Kidney (tissue), 14 donors: ENCODE results near the gene SUPT5H. TPM values are rescaled to one million over a fixed set of nuclear protein-coding genes. Genes with fewer than 3 reads are reported as not detected.
A peak's percentile ranks its signal among the peaks of the same experiment; 100 is the strongest.

Experiments used
- DNase-seq, 5 donors: peaks; one replicate each; pipeline ENCODE4 v3.0.0-alpha.2; 2013 to 2020
- FAIRE-seq: peaks from 2 replicates; lab custom pipeline; 2012; peaks lifted over from hg19 to GRCh38; lab: Jason Lieb, UNC
- H3K27ac ChIP-seq, 2 donors: one replicate each; pipeline ENCODE4 v1.7.0; 2013; ENCODE audit warnings: low read depth in 2 of 2, low read length in 2 of 2, inconsistent platforms in 1 of 2
- H3K27me3 ChIP-seq: one replicate; pipeline ENCODE4 v1.7.1; 2013; ENCODE audit warnings: low read length, inconsistent platforms; ENCODE audit not compliant: control insufficient read depth, insufficient read depth
- H3K36me3 ChIP-seq, 3 donors: one replicate each; pipeline versions ENCODE4 v1.7.0 to v1.7.1; 2013; ENCODE audit warnings: low read length in 3 of 3, control low read depth in 1 of 3, inconsistent platforms in 1 of 3; ENCODE audit not compliant: insufficient read depth in 3 of 3, control insufficient read depth in 2 of 3
- H3K4me1 ChIP-seq, 3 donors: one replicate each; pipeline versions ENCODE4 v1.7.0 to v1.7.1; 2013; ENCODE audit warnings: low read length in 3 of 3, inconsistent platforms in 1 of 3, low read depth in 1 of 3; ENCODE audit not compliant: control insufficient read depth in 2 of 3, insufficient read depth in 2 of 3
- H3K4me3 ChIP-seq, 3 donors: one replicate each; pipeline versions ENCODE4 v1.7.0 to v1.8.1; 2013; ENCODE audit warnings: low read length in 3 of 3, control low read depth in 1 of 3, inconsistent platforms in 1 of 3
- H3K9ac ChIP-seq, 3 donors: one replicate each; pipeline versions ENCODE4 v1.7.0 to v1.7.1; 2013; ENCODE audit warnings: low read length in 3 of 3, control low read depth in 1 of 3, inconsistent platforms in 1 of 3
- H3K9me3 ChIP-seq, 3 donors: one replicate each; pipeline versions ENCODE4 v1.7.0 to v1.7.1; 2013; ENCODE audit warnings: low read length in 3 of 3, control low read depth in 1 of 3, inconsistent platforms in 1 of 3; ENCODE audit not compliant: control insufficient read depth in 2 of 3, insufficient read depth in 1 of 3
- CTCF ChIP-seq: IDR thresholded peaks from 3 replicates; pipeline ENCODE4 v1.5.1; 2012; ENCODE audit warnings: mild to moderate bottlenecking, moderate library complexity, borderline replicate concordance; ENCODE audit not compliant: insufficient read depth; ENCODE audit errors: extremely low read depth
- intact Hi-C: fragments of 100-400 bp; cut with DNase I; formaldehyde crosslinking; loops from one replicate; pipeline ENCODE4 v1.11.1; 2022
- polyA plus RNA-seq: library from polyadenylated mRNA; stranded (reverse); fragments of 350-450 nt; fragmentation: Illumina TruSeq; extraction: RNeasy Lipid Tissue Mini Kit (QIAGEN cat#74804); gene quantifications from one replicate; pipeline ENCODE4 v1.2.3, GENCODE V29; 2014; ENCODE audit warnings: low read depth, low replicate concordance; ENCODE audit not compliant: insufficient read depth
- total RNA-seq: library from RNA; stranded (reverse); fragmentation: NEBNext Ultra II Directional; extraction: Animal tissue kit (Norgen Biotek cat#: 25700); gene quantifications from one replicate; pipeline ENCODE4 v1.2.1, GENCODE V29; 2021
- donor health status: control.
- donor health status: control.
- donor health status: control.
- donor health status: control.
- donor health status: control.
- donor health status: DM: yes; HTN: yes; CAD: no.
- donor health status: Normal renal cell carcinoma (clear cell type).

SUPT5H gene
- total and polyA plus RNA-seq, 2 donors from 2014 or later: 106 to 123 TPM

GRCh38 chr19:39413911-39414608, 31.3 kb upstream of the SUPT5H start:
- FAIRE-seq (no peak), DNase-seq (peak in 3 of 5 donors; percentile 43 to 83 (median 79))
- Histone ChIP-seq H3K4me1 (peaks cover 14 to 23% (median 15%) of the 10 kb centered on the region in 3 donors), H3K4me3 (peak overlapping the region; percentile 62 to 99 (median 80)), H3K27me3 (no peaks in the 10 kb centered on the region), H3K9ac (peak overlapping the region; percentile 33 to 65 (median 51)), H3K27ac (peak overlapping the region; percentile 47 to 86), H3K9me3 (no peaks in the 10 kb centered on the region), H3K36me3 (peaks cover 0 to 4% (median 2%) of the 10 kb centered on the region in 3 donors)
- intact Hi-C loops: no loop called here
- TF ChIP-seq CTCF: no peak

- peak overlapping the region in 2 of 3 donors; percentile 21 to 99 for H3K4me3 ChIP-seq
- H3K36me3 ChIP-seq: peaks cover 0 to 8% (median 2%) of the 10 kb centered on the region in 3 donors
- no peaks in the 10 kb centered on the region for H3K27me3 ChIP-seq
- FAIRE-seq (no peak), DNase-seq (peak in 1 of 5 donors; percentile 66)
- no peak for TF ChIP-seq CTCF
- H3K27ac ChIP-seq: no peak overlapping the region
- H3K4me1 ChIP-seq: peaks cover 13 to 20% (median 15%) of the 10 kb centered on the region in 3 donors
- H3K9ac ChIP-seq: peak overlapping the region in 1 of 3 donors; percentile 22
- intact Hi-C loops: no loop called here
- no peaks in the 10 kb centered on the region for H3K9me3 ChIP-seq
Observed at GRCh38 chr19:39415111-39416046, 30.0 kb upstream of the SUPT5H start.

GRCh38 chr19:39416152-39417120, 28.9 kb upstream of the SUPT5H start:
- Histone ChIP-seq H3K36me3 (peaks cover 0 to 9% (median 2%) of the 10 kb centered on the region in 3 donors), H3K4me3 (no peak overlapping the region), H3K9me3 (no peaks in the 10 kb centered on the region), H3K9ac (no peak overlapping the region), H3K27ac (no peak overlapping the region), H3K4me1 (peaks cover 4 to 9% (median 5%) of the 10 kb centered on the region in 3 donors), H3K27me3 (no peaks in the 10 kb centered on the region)
- peak in 1 of 5 donors; percentile 59 for DNase-seq
- TF ChIP-seq CTCF: no peak
- intact Hi-C loops: no loop called here
- no peak for FAIRE-seq
